ENCODE data around the gene TMEM186. TPM values are rescaled to one million over a fixed set of nuclear protein-coding genes. Genes with fewer than 3 reads are reported as not detected.

TMEM186 gene
- total and polyA plus RNA-seq, 2 experiments from 2014 or later: 10.9 to 20.4 TPM

GRCh38 chr16:8775359-8775758, 22.1 kb downstream of the TMEM186 start:
- H3K9me2 ChIP-seq (replicated peaks; ENCODE audit: insufficient read depth): no peaks in the 10 kb centered on the region
- no peak overlapping the region for H3K27ac ChIP-seq
- TF ChIP-seq EZH2phosphoT487 (IDR thresholded peaks at IDR 0.05; ENCODE audit: low read depth, severe bottlenecking, unreplicated experiment) (no peak), EZH2 (IDR thresholded peaks at IDR 0.05; ENCODE audit: borderline replicate concordance) (no peak)
- TF ChIP-seq, protein P1, sequence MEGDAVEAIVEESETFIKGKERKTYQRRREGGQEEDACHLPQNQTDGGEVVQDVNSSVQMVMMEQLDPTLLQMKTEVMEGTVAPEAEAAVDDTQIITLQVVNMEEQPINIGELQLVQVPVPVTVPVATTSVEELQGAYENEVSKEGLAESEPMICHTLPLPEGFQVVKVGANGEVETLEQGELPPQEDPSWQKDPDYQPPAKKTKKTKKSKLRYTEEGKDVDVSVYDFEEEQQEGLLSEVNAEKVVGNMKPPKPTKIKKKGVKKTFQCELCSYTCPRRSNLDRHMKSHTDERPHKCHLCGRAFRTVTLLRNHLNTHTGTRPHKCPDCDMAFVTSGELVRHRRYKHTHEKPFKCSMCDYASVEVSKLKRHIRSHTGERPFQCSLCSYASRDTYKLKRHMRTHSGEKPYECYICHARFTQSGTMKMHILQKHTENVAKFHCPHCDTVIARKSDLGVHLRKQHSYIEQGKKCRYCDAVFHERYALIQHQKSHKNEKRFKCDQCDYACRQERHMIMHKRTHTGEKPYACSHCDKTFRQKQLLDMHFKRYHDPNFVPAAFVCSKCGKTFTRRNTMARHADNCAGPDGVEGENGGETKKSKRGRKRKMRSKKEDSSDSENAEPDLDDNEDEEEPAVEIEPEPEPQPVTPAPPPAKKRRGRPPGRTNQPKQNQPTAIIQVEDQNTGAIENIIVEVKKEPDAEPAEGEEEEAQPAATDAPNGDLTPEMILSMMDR (IDR thresholded peaks at IDR 0.05; ENCODE audit: poor library complexity): no peak
- H3K4me2 ChIP-seq: no peak overlapping the region
- 100% methylated on average over 1 of the region's 1 CpG for WGBS (ENCODE audit: low lambda C conversion rate, missing lambda C conversion rate)
- H3K9me3 ChIP-seq (ENCODE audit: low read depth): no peaks in the 10 kb centered on the region
- no peaks in the 10 kb centered on the region for H4K20me1 ChIP-seq (ENCODE audit: insufficient read depth, poor library complexity, severe bottlenecking)
- H3K79me2 ChIP-seq: no peaks in the 10 kb centered on the region
- H3K4me1 ChIP-seq (ENCODE audit: insufficient read depth): no peaks in the 10 kb centered on the region
- DNase-seq (ENCODE audit: low spot score): no peak
- H3K27me3 ChIP-seq: no peaks in the 10 kb centered on the region
- no peak overlapping the region for H3K4me3 ChIP-seq
- H2AFZ ChIP-seq: no peak overlapping the region
- no peaks in the 10 kb centered on the region for H3K36me3 ChIP-seq (replicated peaks; ENCODE audit: insufficient read depth, low read depth)

DNA sequence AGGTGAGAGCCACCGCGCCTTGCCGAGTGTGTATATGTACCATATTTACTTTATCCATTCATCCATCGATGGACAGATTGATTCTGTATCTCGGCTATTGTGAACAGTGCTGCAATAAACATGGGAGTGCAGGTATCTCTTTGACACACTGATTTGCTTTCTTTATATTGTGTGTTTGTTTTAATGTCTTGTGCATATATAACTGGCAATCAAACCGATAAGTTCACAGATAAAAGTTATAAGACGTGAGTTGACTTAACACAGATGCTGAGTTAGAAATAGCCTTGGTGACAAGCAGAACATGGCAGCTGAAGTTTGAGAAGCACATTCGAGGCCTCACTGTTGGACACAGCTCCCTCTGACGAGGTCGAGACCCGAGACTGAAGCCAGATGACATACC, 23.2 kb downstream of the TMEM186 start:
- Histone ChIP-seq H3K27ac (no peak overlapping the region), H3K4me1 (ENCODE audit: insufficient read depth) (no peaks in the 10 kb centered on the region), H3K4me3 (no peak overlapping the region), H4K20me1 (ENCODE audit: insufficient read depth, poor library complexity, severe bottlenecking) (no peaks in the 10 kb centered on the region), H3K9me3 (ENCODE audit: low read depth) (no peaks in the 10 kb centered on the region), H3K4me2 (no peak overlapping the region), H3K79me2 (no peaks in the 10 kb centered on the region), H3K36me3 (replicated peaks; ENCODE audit: insufficient read depth, low read depth) (no peaks in the 10 kb centered on the region), H3K27me3 (no peaks in the 10 kb centered on the region), H2AFZ (no peak overlapping the region), H3K9me2 (replicated peaks; ENCODE audit: insufficient read depth) (no peaks in the 10 kb centered on the region)
- DNase-seq (ENCODE audit: low spot score): no peak
- TF ChIP-seq EZH2 (IDR thresholded peaks at IDR 0.05; ENCODE audit: borderline replicate concordance) (no peak), EZH2phosphoT487 (IDR thresholded peaks at IDR 0.05; ENCODE audit: low read depth, severe bottlenecking, unreplicated experiment) (no peak)
- TF ChIP-seq, protein P1 (IDR thresholded peaks at IDR 0.05; ENCODE audit: poor library complexity): no peak
- 81% methylated on average over 11 of the region's 11 CpGs for WGBS (ENCODE audit: low lambda C conversion rate, missing lambda C conversion rate)

GRCh38 chr16:8773537-8773936, 23.9 kb downstream of the TMEM186 start:
- Histone ChIP-seq H3K4me1 (ENCODE audit: insufficient read depth) (no peaks in the 10 kb centered on the region), H3K4me3 (no peak overlapping the region), H3K79me2 (no peaks in the 10 kb centered on the region), H3K9me3 (ENCODE audit: low read depth) (no peaks in the 10 kb centered on the region), H4K20me1 (ENCODE audit: insufficient read depth, poor library complexity, severe bottlenecking) (no peaks in the 10 kb centered on the region), H2AFZ (no peak overlapping the region), H3K27me3 (no peaks in the 10 kb centered on the region), H3K36me3 (replicated peaks; ENCODE audit: insufficient read depth, low read depth) (no peaks in the 10 kb centered on the region), H3K4me2 (no peak overlapping the region), H3K27ac (no peak overlapping the region), H3K9me2 (replicated peaks; ENCODE audit: insufficient read depth) (no peaks in the 10 kb centered on the region)
- TF ChIP-seq, protein P1 (IDR thresholded peaks at IDR 0.05; ENCODE audit: poor library complexity): no peak
- TF ChIP-seq EZH2phosphoT487 (IDR thresholded peaks at IDR 0.05; ENCODE audit: low read depth, severe bottlenecking, unreplicated experiment) (no peak), EZH2 (IDR thresholded peaks at IDR 0.05; ENCODE audit: borderline replicate concordance) (no peak)
- 80% methylated on average over 3 of the region's 3 CpGs for WGBS (ENCODE audit: low lambda C conversion rate, missing lambda C conversion rate)
- DNase-seq (ENCODE audit: low spot score): no peak

DNA sequence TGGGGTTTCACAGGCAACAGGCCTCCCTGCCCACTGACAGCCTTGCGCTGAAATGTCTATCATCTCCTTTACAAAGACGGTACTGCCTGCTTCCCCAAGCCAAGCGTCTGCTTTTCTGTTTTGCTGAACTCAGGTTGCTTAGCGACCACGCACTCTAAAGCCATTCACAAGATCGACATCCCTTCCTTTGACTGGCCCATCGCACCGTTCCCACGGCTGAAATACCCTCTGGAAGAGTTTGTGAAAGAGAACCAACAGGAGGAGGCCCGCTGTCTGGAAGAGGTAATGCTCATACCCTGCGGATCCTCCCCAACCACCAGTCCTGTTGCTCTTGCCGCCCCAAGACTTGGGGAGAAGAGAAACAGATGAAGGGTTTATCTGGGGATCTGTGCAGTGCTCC, 28.7 kb downstream of the TMEM186 start:
- Histone ChIP-seq H3K36me3 (replicated peaks; ENCODE audit: insufficient read depth, low read depth) (no peaks in the 10 kb centered on the region), H3K9me2 (replicated peaks; ENCODE audit: insufficient read depth) (no peaks in the 10 kb centered on the region), H3K4me1 (ENCODE audit: insufficient read depth) (no peaks in the 10 kb centered on the region), H4K20me1 (ENCODE audit: insufficient read depth, poor library complexity, severe bottlenecking) (no peaks in the 10 kb centered on the region), H3K9me3 (ENCODE audit: low read depth) (no peaks in the 10 kb centered on the region), H3K79me2 (no peaks in the 10 kb centered on the region), H2AFZ (no peak overlapping the region), H3K4me3 (no peak overlapping the region), H3K27me3 (no peaks in the 10 kb centered on the region), H3K27ac (no peak overlapping the region), H3K4me2 (no peak overlapping the region)
- no peak for TF ChIP-seq EZH2phosphoT487 (IDR thresholded peaks at IDR 0.05; ENCODE audit: low read depth, severe bottlenecking, unreplicated experiment)
- no peak for DNase-seq (ENCODE audit: low spot score)
- WGBS (ENCODE audit: low lambda C conversion rate, missing lambda C conversion rate): 87% methylated on average over 12 of the region's 12 CpGs

All from hepatocyte (in vitro differentiated cells).